ENCODE results near the gene EEF1A2.

Gene EEF1A2

GRCh38 chr20:63536997-63537524 is 38.2 kb upstream of the EEF1A2 start, which contains the start of gene PTK6:
Gene PTK6, minus strand, starts transcription at chr20:63537376. Its CDS starts 62 bp downstream, at chr20:63537314.
- DNase-seq (ENCODE audit: low spot score): no peak

DNA sequence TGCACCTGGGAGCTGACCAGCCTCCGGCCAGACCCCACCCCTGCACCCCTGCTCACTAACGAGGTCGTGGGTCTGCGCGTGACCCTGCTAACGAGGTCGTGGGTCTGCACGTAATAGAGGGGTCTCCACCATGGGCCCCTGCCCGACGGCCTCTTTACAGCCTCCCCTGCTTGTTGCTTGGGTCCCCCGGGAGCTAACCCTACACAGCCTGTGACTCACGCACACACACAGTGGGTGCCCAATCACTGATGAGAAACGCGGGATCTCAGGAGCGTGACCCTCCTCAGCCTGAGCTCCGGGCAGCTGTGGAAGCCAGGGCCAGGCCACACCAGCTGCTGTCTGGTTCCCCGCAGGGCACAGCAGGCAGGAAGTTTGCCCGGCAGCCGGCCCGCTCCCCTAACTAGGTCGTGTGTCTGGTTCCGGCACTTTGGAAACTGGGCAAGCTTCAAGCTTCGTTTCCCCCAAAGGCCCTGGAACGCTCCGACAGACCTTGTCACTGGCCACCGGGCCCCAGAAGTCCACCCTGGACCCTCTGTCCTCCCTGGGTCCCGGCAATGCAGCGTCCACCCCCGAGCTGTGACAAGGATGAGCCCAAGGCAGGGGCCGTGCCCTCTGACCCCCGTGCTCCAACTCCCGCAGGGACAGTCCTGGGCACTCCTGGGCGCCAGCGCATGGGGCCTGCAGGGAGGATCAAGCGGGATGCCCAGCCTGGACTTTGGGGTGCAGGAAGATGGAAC is 37.5 kb upstream of the EEF1A2 start:
- DNase-seq (ENCODE audit: low spot score): peak; percentile 40

DNA sequence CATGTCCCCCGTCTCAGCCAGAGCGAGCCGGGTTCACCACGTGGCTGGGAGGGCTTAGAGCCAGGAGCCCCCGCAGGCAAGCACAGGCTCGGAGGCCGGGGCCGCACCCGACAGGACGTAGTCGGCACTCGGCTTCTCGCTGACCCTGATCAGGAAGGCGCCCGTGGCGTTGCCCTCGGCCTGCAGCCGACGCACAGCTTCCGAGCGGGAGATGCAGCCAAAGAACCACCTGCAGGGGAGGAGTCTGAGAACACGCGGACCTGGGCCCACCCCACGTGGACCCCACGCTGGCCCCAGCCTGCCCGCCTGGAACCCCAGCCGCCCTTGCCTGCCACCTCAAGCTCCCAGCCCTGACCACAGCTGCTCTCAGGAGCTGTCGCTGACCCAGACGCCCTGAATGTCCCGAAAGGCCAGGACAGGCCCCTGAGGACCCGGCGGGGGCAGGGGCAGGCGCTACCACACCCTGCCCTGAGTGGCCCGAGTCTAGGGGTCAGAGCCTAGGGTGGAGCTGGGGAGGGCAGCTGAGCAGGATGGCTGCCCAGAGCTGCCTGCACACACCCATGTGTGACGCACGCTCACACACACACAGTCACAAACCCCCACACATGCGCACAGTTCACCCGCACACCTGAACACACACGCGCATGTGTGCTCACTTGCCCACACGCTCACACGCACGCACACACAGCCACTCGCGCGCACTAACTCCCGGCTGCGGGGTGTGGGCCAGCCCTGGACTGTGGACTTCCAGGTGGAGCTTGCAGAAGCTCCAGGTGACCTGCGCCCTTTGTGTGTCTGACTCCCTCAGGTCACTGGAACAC is 36.2 kb upstream of the EEF1A2 start:
- no peak for DNase-seq (ENCODE audit: low spot score)

DNA sequence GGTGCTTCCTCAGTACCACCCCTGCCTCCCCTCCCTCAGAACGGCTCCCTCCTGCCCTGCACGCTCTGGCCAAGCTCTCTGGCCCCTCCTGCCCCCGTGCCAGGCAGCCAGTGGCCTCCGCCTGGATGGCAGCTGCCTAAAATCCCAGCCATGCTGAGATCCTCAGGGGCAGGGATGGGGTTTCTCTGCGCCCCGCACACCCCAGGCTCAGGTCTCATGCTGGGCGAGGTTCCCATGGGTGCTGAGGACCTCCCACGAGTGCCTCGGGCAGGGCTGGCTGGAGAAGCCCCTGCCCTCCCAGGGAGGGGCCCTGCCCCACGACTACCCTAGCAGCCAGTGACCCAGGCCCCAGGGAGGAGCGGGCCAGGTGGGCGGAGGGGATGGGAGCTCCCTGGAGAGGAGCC is 35.5 kb upstream of the EEF1A2 start:
- no peak for DNase-seq (ENCODE audit: low spot score)

DNA sequence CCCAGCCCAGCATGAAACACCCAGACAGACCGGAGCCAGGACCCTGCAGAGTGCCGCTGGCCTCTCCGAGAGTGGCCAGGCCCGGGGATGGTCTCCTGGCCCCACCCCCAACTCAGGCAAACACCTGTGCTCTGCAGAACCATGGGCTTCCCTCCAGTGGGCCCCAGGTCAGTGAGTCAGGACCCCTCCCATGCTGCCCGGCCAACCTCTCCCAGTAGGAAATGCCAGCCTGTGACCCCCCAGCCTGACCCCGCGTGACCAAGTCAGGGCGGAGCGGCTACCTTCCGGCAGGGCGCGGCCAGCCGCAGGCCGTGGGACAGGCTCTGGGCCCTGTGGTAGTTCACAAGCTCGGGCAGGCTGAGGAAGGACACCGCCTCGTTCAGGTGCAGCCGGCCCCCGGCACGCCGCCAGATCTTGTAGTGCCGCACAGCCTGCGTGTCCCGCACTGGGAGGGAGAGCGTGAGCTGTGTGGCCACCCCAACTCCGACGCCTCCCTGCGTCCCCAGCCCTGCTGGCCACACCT is 35.0 kb upstream of the EEF1A2 start:
- DNase-seq (ENCODE audit: low spot score): no peak

- DNase-seq (ENCODE audit: low spot score): no peak
These were observed 34.5 kb upstream of the EEF1A2 start for GRCh38 chr20:63533388-63533787.

- DNase-seq (ENCODE audit: low spot score): no peak
These were observed 33.6 kb upstream of the EEF1A2 start for GRCh38 chr20:63532449-63532971.

DNA sequence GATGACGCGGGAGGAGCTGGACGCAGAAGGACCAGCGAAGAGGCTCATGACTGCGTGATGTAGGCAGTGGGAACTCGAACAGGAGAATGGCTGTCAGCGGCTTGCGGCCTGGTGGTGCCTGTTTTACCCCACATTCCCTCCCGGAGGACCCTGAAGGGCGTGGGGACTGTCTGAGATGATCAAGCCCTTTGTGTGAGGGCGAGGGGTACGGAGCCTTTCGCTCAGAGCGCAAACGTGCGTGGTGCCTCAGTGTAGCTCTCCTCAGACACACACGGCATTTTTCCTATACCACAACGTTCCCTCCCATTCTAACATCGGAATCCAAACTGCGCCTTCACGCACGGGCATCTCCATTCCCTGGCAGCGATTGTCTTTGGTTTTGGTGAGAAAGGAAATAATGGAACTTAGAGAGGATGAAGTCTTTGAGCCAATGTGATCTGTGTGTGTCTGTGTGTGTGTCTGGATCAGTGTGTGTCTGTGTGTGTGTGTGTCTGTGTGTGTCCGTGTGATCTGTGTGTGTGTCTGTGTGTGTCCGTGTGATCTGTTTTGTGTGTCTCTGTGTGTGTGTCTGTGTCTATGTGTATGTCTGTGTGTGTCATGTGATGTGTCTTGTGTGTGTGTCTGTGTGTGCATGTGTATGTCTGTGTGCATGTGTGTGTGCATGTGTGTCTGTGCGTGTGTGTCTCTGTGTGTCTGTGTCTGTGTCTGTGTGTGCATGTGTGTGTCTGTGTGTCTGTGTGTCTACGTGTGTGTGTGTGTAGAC is 33.0 kb upstream of the EEF1A2 start:
- DNase-seq (ENCODE audit: low spot score): no peak

DNA sequence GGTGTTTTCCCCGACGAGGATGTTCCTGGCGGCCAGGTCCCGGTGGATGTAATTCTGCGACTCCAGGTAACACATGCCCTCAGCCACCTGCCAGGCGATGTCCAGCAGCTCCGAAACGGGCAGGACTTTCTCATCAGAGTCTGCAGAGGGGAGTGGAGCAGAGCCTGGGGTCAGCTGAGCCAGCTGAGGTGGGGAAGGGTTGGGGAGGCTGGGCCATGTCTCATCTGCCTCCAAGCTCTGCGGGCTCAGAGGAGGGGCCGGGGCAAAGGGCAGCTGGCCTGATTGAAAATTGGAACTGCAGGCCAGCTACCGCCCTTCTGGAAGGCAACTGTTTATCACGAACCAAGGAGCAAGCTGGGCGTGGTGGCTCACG is 31.9 kb upstream of the EEF1A2 start:
- DNase-seq (ENCODE audit: low spot score): no peak

DNA sequence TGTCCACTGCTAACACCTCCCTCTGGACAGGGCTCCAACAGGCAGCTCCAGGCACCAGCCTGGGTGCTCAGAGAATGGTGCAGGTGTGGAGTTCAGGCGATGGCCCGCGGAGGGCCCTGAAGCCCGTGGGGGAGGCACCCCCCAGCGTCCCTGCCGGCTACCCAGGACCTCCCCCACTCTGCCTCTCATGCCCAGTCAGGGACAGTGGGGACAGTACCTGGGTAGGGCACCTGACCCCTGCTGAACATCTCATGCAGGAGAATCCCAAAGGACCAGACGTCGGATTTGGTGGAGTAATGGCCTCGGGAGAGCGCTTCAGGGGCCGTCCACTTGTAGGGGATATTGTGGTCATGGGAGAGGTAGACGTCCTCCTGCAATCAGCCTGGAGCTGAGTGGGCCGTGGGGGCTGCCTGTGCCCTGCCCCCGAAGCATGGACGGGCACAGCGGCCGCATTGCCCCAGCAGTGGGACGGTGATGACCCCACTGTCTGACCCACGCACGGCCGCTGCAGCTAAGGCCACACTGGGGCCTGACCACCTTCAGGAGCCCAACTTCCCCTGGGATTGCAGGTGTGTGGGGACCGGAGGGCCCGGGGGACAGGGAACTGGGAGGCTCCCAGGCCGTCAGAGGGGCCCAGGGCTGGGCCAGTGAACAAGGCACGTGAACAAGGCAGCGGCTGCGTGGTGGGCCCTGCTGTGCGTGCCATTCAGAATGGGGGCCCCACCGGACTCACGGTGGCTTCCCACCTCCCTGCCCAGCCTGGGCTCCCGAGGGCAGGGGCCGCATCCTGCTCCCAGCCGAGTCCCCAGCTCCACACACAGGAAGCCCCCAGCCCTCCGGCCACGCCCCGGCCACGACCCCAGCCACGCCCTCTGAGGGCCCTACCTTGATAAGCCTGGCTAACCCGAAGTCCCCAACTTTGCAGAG is 31.2 kb upstream of the EEF1A2 start:
- DNase-seq (ENCODE audit: low spot score): no peak

GRCh38 chr20:63529180-63529860 is 30.4 kb upstream of the EEF1A2 start:
- no peak for DNase-seq (ENCODE audit: low spot score)

DNA sequence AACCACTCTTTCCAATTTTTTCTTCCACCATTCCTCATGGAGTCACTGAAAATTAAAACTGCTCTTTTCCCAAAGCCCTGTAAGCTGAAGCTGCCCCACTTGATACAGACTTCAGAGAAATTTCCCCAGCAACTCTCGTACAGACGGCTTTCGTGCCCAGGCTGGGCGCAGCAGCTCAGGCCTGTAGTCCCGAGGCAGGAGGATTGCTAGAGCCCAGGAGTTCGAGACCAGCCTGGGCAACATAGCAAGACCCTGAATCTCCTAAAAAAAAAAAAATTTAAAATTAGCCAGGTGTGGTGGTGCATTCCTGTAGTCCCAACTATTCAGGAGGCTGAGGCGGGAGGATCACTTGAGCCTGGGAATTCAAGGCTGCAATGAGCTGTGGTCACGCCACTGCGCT is 28.3 kb upstream of the EEF1A2 start:
- DNase-seq (ENCODE audit: low spot score): no peak

- peak; percentile 48 for DNase-seq (ENCODE audit: low spot score)
These were observed 27.1 kb upstream of the EEF1A2 start for GRCh38 chr20:63525971-63526370.

- no peak for DNase-seq (ENCODE audit: low spot score)
These were observed 26.3 kb upstream of the EEF1A2 start for GRCh38 chr20:63525185-63525584.

DNA sequence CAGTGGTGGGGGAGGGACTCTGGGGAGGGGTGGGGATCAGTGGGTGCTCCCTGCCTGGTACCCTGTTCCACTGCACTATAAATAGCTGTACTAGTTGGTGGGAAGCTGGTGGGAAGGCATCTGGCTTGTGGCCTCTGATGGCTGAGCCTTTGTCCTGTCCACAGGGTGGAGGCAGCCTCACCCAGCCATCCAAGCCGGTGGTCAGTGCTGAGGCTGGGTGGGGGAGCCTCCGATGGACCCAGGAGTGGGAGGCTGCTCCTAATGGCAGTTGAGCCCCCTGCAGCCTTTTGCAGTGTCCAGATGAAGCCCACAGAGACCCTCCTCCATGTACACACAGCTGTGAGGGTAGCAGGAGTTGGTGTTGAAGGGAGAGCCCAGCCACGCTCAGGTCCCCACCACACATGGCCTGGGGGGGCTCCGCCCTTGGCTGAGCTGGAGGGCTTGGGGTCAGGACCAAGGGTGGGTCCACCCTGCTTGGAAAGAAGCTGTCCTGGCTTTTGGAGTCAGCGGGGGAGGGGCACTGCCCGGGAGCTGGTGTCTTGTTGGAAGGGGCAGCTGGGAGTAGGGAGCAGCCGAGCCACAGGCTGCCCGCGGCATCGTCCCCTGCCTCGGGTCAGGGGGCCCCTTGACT is 24.2 kb upstream of the EEF1A2 start:
- DNase-seq (ENCODE audit: low spot score): no peak

DNA sequence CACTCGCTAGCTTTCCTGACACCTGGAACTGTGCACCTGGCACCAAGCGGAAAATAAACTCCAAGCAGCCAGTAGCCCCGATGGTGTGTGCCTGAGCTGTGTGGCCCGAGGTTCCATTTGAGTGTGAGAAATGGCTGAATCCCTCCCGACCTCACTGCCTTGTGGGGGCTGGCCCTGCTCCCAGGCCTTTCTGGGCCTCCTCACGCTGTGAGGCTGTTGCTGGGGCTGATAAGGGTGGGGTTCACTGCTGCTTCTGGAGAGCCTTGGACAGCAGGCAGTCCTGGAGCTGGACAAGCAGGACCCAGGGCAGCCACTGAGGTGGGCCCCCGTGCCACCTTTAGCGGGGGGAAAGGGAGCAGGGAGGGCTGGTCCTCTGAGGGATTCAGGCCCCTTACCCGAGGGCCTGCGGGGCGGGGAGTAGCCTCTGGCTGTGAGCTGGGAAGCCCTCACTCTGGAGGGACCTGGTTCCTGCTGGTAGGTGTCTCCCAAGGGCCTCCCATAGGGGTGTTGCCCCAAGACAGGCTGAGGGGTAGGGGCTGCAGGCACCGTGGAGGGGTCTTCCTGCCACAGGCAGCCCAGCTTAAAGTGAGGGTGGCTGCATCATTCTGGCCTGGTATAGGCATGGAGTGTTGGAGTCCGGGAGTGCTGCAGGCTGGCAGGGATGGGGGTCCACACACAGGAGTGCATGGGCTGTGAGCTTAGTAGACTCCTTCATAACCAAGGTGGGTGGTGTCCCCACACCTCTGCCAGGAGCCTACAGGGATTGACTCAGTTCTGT is 23.4 kb upstream of the EEF1A2 start:
- DNase-seq (ENCODE audit: low spot score): no peak

DNA sequence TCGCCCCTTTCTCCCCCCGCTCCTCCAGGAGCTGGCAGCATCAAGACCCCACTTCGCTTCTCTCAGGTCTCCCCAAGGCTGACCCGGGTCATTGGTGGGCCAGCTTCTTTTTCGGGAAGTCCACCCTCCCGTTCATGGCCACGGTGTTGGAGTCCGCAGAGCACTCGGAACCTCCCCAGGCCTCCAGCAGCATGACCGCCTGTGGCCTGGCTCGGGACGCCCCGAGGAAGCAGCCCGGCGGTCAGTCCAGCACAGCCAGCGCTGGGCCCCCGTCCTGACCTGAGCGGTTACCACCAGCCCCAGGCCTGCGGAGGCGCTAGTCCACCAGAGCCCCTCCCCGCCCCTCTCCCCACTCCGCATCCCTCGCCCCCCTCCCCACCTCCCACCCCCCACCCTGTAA is 22.7 kb upstream of the EEF1A2 start:
- DNase-seq (ENCODE audit: low spot score): no peak

- peak; percentile 73 for DNase-seq (ENCODE audit: low spot score)
These were observed 22.2 kb upstream of the EEF1A2 start for GRCh38 chr20:63520934-63521601.

Measured in kidney tubule cell (primary cell).